GM12878 (cell line): Measurements from ENCODE around the gene MDK. TPM values are rescaled to one million over a fixed set of nuclear protein-coding genes. Genes with fewer than 3 reads are reported as not detected.

Experiments
- ATAC-seq: fragments of 200-7000 bp; cut with Tn5 transposase; 3 replicates; pipeline ENCODE4 v1.9.1; 2020; ENCODE audit warnings: mild to moderate bottlenecking, moderate library complexity
- BruUV-seq: library from RNA; stranded (reverse); fragments of 400-500 nt; replicated peaks from 2 replicates; lab custom pipeline; 2021; lab: Mats Ljungman, UMichigan
- CTCF ChIA-PET: fragments of 300-600 bp; sonication (Branson Sonifier 250); formaldehyde crosslinking; extraction: SDS; loops from one replicate; lab custom pipeline; 2021; ENCODE audit warnings: inconsistent platforms; lab: Yijun Ruan, JAX
- POLR2A ChIA-PET: fragments of 350-600 bp; formaldehyde crosslinking; extraction: SDS; loops from one replicate; lab custom pipeline; 2021; ENCODE audit warnings: inconsistent platforms; lab: Charles Lee
- RAD21 ChIA-PET: fragments of 300-600 bp; sonication (Branson Sonifier 250); formaldehyde crosslinking; loops from one replicate; lab custom pipeline; 2023; ENCODE audit warnings: antibody characterized with exemption; ENCODE audit not compliant: unreplicated experiment; lab: Charles Lee
- SMC1A ChIA-PET: fragments of 300-600 bp; sonication (Branson Sonifier 250); formaldehyde crosslinking; loops from one replicate; lab custom pipeline; 2023; ENCODE audit not compliant: unreplicated experiment, uncharacterized antibody; lab: Charles Lee
- DNase-seq: peaks from one replicate; pipeline ENCODE4 v3.0.0-alpha.2; 2011; ENCODE audit warnings: low read depth, low spot score
- FAIRE-seq: peaks from 3 replicates; lab custom pipeline; 2011; peaks lifted over from hg19 to GRCh38; lab: Jason Lieb, UNC
- H2AFZ ChIP-seq: 2 replicates; pipeline ENCODE4 v1.6.0; 2011; ENCODE audit warnings: low read depth, low read length, control low read depth; ENCODE audit not compliant: control insufficient read depth
- H3K27ac ChIP-seq: 2 replicates; pipeline ENCODE4 v1.5.1; 2011; ENCODE audit warnings: control low read depth; ENCODE audit not compliant: control insufficient read depth, insufficient read depth
- H3K27me3 ChIP-seq, 2 experiments: replicated peaks in 1 of 2; 2 replicates each; pipeline versions ENCODE4 v1.6.0 to v1.6.1; 2011; ENCODE audit warnings: low read length in 1 of 2; ENCODE audit not compliant: control insufficient read depth in 2 of 2, insufficient read depth in 2 of 2
- H3K36me3 ChIP-seq, 2 experiments: 2 replicates each; pipeline ENCODE4 v1.5.1; 2011; ENCODE audit warnings: low read length in 1 of 2; ENCODE audit not compliant: control insufficient read depth in 2 of 2, insufficient read depth in 2 of 2
- H3K4me1 ChIP-seq: 2 replicates; pipeline ENCODE4 v1.6.1; 2011; ENCODE audit warnings: mild to moderate bottlenecking, low read length, moderate library complexity, mixed read lengths; ENCODE audit not compliant: control insufficient read depth, insufficient read depth
- H3K4me2 ChIP-seq: 2 replicates; pipeline ENCODE4 v1.6.0; 2011; ENCODE audit warnings: control low read depth; ENCODE audit not compliant: control insufficient read depth, insufficient read depth
- H3K4me3 ChIP-seq: fragments of 200-600 bp; sonication (generic); 2 replicates; pipeline ENCODE4 v1.5.1; 2016
- H3K79me2 ChIP-seq: 2 replicates; pipeline ENCODE4 v1.6.0; 2011; ENCODE audit warnings: low read length; ENCODE audit not compliant: control insufficient read depth, insufficient read depth
- H3K9ac ChIP-seq: 2 replicates; pipeline ENCODE4 v1.8.0; 2011; ENCODE audit warnings: low read length, control low read depth, mixed read lengths; ENCODE audit not compliant: control insufficient read depth, insufficient read depth
- H3K9me3 ChIP-seq: replicated peaks from 3 replicates; pipeline ENCODE4 v1.5.1; 2011; ENCODE audit warnings: mild to moderate bottlenecking, low read length; ENCODE audit not compliant: control insufficient read depth, insufficient read depth
- H4K20me1 ChIP-seq: 2 replicates; pipeline ENCODE4 v1.6.0; 2011; ENCODE audit not compliant: control insufficient read depth, insufficient read depth
- ATF7 ChIP-seq: fragments of 450-650 bp; IDR thresholded peaks from 2 replicates; pipeline ENCODE4 v1.6.1; 2016; ENCODE audit warnings: low read depth, mild to moderate bottlenecking
- BCL11A ChIP-seq: IDR thresholded peaks from 2 replicates; pipeline ENCODE4 v1.6.1; 2011; ENCODE audit warnings: low read depth, low read length
- BRCA1 ChIP-seq: IDR thresholded peaks from 2 replicates; pipeline ENCODE4 v1.6.1; 2011; ENCODE audit warnings: low read depth, low read length, improper control_type of control experiment
- CEBPB ChIP-seq, 2 experiments: fragments of 150-350 bp in 1 of 2; IDR thresholded peaks; 2 replicates each; pipeline ENCODE4 v1.6.1; 2012 to 2014; ENCODE audit warnings: low read depth in 2 of 2, low read length in 2 of 2, borderline replicate concordance in 1 of 2, inconsistent platforms in 1 of 2
- ESRRA ChIP-seq: IDR thresholded peaks from 2 replicates; pipeline ENCODE4 v1.6.1; 2012; ENCODE audit warnings: mild to moderate bottlenecking, low read length, improper control_type of control experiment
- ETV6 ChIP-seq, 2 experiments: fragments of 450-650 bp in 1 of 2; IDR thresholded peaks in 1 of 2; conservative IDR thresholded peaks in 1 of 2; 2 replicates each; pipeline ENCODE4 v1.6.1; 2014; ENCODE audit warnings: antibody characterized with exemption in 1 of 2, borderline replicate concordance in 1 of 2, low read depth in 1 of 2, mild to moderate bottlenecking in 1 of 2, moderate library complexity in 1 of 2
- GATAD2B ChIP-seq: fragments of 450-650 bp; conservative IDR thresholded peaks from 2 replicates; pipeline ENCODE4 v1.6.1; 2017; ENCODE audit warnings: low read depth, mild to moderate bottlenecking, moderate library complexity
- PML ChIP-seq: IDR thresholded peaks from 2 replicates; pipeline ENCODE4 v1.6.1; 2012; ENCODE audit warnings: low read length, inconsistent platforms
- RELA ChIP-seq: fragments of 450-650 bp; IDR thresholded peaks from 2 replicates; pipeline ENCODE4 v1.8.0; 2014; ENCODE audit warnings: borderline replicate concordance; ENCODE audit not compliant: partially characterized antibody
- STAT1 ChIP-seq: fragments of 450-650 bp; conservative IDR thresholded peaks from 2 replicates; pipeline ENCODE4 v1.6.1; 2014; ENCODE audit warnings: antibody characterized with exemption, mild to moderate bottlenecking
- SUZ12 ChIP-seq: fragments of 200-600 bp; sonication (generic); IDR thresholded peaks from one replicate; pipeline ENCODE4 v1.6.1; 2018; ENCODE audit warnings: antibody characterized with exemption, mild to moderate bottlenecking; ENCODE audit not compliant: unreplicated experiment
- TCF7 ChIP-seq: IDR thresholded peaks from 2 replicates; pipeline ENCODE4 v1.6.1; 2014; ENCODE audit warnings: antibody characterized with exemption, borderline replicate concordance
- USF1 ChIP-seq: IDR thresholded peaks from 2 replicates; pipeline ENCODE4 v1.6.1; 2011; ENCODE audit warnings: borderline replicate concordance, low read depth, mild to moderate bottlenecking, moderate library complexity, mixed read lengths, low read length; ENCODE audit not compliant: insufficient read depth; ENCODE audit errors: extremely low read length
- WRNIP1 ChIP-seq: IDR thresholded peaks from 2 replicates; pipeline ENCODE4 v1.6.1; 2011; ENCODE audit warnings: low read depth, low read length, improper control_type of control experiment, borderline replicate concordance
- ZBTB33 ChIP-seq: fragments of 450-650 bp; IDR thresholded peaks from 2 replicates; pipeline ENCODE4 v1.6.1; 2017; ENCODE audit warnings: mild to moderate bottlenecking
- ZNF622 ChIP-seq: fragments of 450-650 bp; IDR thresholded peaks from 2 replicates; pipeline ENCODE4 v1.6.1; 2017; ENCODE audit warnings: mild to moderate bottlenecking, inconsistent platforms
- WGBS: methylation state at CpG from one replicate; pipeline ENCODE4 v1.1.6; 2016; ENCODE audit warnings: low lambda C conversion rate; ENCODE audit not compliant: insufficient replicate concordance, insufficient coverage; ENCODE audit errors: missing lambda C conversion rate; 5-methylcytosine and 5-hydroxymethylcytosine counted together
- in situ Hi-C: fragments of 300-500 bp; cut with MboI; formaldehyde crosslinking; loops from 9 replicates; pipeline ENCODE4 v1.14.3; 2018; ENCODE audit warnings: mixed read lengths
- intact Hi-C: fragments of 100-400 bp; cut with micrococcal nuclease; formaldehyde crosslinking; loops from one replicate; pipeline ENCODE4 v1.14.2; 2022; ENCODE audit not compliant: unreplicated experiment
- polyA plus RNA-seq, 11 experiments: library from polyadenylated mRNA; depleted of rRNA in 4 of 11; unstranded in 6 of 11; stranded (reverse) in 5 of 11; fragments of >200 nt; fragmentation: Nextera tagmentation in 4 of 11; fragmentation: Illumina TruSeq in 1 of 11; extraction: Ambion mirVana in 4 of 11; extraction: Trizol in 1 of 11; gene quantifications; 1 replicate in 1 of 11; 2 replicates in 10 of 11; pipeline versions ENCODE4 v1.2.1 to v1.2.3, GENCODE V29; 2011 to 2016; ENCODE audit warnings: inconsistent platforms in 2 of 11, missing spikeins in 2 of 11, low read depth in 1 of 11
- total RNA-seq, 4 experiments: library from RNA; depleted of rRNA in 3 of 4; stranded (reverse); fragments of >200 nt in 3 of 4; fragmentation: Illumina TruSeq in 1 of 4; extraction: Trizol in 1 of 4; gene quantifications; 2 replicates each; pipeline versions ENCODE4 v1.2.1 to v1.2.3, GENCODE V29; 2013 to 2021
- TF ChIP-seq, protein P1 (sequence below): fragments of 450-650 bp; IDR thresholded peaks from 2 replicates; pipeline ENCODE4 v1.6.1; 2017; ENCODE audit warnings: borderline replicate concordance

MDK gene
- total and polyA plus RNA-seq, 10 of the 15 experiments (the other 5 are each of a cell fraction or from before 2014, with no cell fraction given) = 0.77 to 17.8 (median 9.9) TPM

DNA sequence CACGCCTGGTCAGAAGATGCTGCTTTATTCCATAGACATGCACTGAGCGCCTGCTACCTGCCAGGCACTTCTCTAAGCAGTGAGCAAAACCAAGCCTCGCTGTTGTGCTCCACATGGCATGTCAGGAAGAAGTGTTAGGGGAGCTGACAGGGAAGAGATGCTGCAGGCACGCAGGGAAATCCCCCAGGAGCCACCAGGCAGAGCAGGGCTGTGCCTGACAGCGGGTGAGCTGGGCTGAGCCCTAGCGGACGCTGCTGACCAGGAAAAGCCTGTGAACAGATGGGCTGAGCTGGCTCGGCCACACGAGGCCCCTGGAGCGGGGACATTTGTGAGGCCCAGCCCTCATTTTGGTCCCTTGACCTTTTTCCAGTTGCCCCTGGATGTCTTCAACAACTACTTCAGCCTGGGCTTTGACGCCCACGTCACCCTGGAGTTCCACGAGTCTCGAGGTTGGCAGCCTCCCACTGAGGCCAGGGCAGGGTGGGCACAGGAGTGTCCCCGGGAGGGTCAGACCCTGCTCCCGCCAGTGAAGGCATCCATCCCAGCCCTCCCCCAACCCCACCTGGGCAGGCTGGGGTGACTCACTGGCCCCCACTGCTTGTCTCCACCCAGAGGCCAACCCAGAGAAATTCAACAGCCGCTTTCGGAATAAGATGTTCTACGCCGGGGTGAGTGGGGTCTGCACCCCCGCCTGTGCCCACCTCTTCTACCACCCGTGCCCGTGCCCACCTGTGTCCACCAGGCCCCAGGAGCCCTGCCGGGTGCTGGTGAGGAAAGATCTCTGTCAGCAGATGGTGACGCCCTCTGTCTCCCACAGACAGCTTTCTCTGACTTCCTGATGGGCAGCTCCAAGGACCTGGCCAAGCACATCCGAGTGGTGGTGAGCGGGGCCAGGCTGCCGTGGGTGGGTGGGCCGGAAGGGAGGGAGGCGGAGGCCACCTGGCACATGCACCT, 7.4 kb upstream of the MDK start:
- no peak overlapping the region for H3K4me2 ChIP-seq
- in situ Hi-C loops = no loop called here
- H3K9me3 ChIP-seq = no peaks in the 10 kb centered on the region
- no peaks in the 10 kb centered on the region for H3K27me3 ChIP-seq
- no peak overlapping the region for H2AFZ ChIP-seq
- intact Hi-C loops = no loop called here
- no peak overlapping the region for H3K9ac ChIP-seq
- no peaks in the 10 kb centered on the region for H3K79me2 ChIP-seq
- no peaks in the 10 kb centered on the region for H3K4me1 ChIP-seq
- no peaks in the 10 kb centered on the region for H4K20me1 ChIP-seq
- DNase-seq (no peak), FAIRE-seq (no peak), ATAC-seq (no peak)
- no peak overlapping the region for H3K4me3 ChIP-seq
- ChIA-PET POLR2A (no interaction called here), RAD21 (no interaction called here), CTCF (no interaction called here), SMC1A (no interaction called here)
- H3K27ac ChIP-seq = no peak overlapping the region
- no TSS peak for BruUV-seq
- 92% methylated on average over 27 of the region's 30 CpGs for WGBS
- H3K36me3 ChIP-seq = peaks cover 4 to 32% of the 10 kb centered on the region in 2 experiments; a peak in 3 of 4 replicates
- TF ChIP-seq WRNIP1 (no peak), ETV6 (conservative IDR thresholded peaks at IDR 0.05 in 1 of 2, IDR thresholded peaks at IDR 0.05 in 1 of 2; ENCODE audit: borderline replicate concordance in 1 of 2, low read depth in 1 of 2) (no peak), ZNF622 (no peak), ESRRA (no peak), SUZ12 (no peak), ZBTB33 (no peak), PML (no peak), BCL11A (no peak), RELA (no peak), ATF7 (no peak), STAT1 (no peak), GATAD2B (no peak), TCF7 (no peak), BRCA1 (no peak), CEBPB (IDR thresholded peaks at IDR 0.05; ENCODE audit: borderline replicate concordance in 1 of 2, low read depth in 2 of 2, low read length in 2 of 2) (no peak), USF1 (no peak)
- TF ChIP-seq, protein P1, sequence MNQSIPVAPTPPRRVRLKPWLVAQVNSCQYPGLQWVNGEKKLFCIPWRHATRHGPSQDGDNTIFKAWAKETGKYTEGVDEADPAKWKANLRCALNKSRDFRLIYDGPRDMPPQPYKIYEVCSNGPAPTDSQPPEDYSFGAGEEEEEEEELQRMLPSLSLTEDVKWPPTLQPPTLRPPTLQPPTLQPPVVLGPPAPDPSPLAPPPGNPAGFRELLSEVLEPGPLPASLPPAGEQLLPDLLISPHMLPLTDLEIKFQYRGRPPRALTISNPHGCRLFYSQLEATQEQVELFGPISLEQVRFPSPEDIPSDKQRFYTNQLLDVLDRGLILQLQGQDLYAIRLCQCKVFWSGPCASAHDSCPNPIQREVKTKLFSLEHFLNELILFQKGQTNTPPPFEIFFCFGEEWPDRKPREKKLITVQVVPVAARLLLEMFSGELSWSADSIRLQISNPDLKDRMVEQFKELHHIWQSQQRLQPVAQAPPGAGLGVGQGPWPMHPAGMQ = no peak
